ENCODE data around the gene UCP3.

DNA sequence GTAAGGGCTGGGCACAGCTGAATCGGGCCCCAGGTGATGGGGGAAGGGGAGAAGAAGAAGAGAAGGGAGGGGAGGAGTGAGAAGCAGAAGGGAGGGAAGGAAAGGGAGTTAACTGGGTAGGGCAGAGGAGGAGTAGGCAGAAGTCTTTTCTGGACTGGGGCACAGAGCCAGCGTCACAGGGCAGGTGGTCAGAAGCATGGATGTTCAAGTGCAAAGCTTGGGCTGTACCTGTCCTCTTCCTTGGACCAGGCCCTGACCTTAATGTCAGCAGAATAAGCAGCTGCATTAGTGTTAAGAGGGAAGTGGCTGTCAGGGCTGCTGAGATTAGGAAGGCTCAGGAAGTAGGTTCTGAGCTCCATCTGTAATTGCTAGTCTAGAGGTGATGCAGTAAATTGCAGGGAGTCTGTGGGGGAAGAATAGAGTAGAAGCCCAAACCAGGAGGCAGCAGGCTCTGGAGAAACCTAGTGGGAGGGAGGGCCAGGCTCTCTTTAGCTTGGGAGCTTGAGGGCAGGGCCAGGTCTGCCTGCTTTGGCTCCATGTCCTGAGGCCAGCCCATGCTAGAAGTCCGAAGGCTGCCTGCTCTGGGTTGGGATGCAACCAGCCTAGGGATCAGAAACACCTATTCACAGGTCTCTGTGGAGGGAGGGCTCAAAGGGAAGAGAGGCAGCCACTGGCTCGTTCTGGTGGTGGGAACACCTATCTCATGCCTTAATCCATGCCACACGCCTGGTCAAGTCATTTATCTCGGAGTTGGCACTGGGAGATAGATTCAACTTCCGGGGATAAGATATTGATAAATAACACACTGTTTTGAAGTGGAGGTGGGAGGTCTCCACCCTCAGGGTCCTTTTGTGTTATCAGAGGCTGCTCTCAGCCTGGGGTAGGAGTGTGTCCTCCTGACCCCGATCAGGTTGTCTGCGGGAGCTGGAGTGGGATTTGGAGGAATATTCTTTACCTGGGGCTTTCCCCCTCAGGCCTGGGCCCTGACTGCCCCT lies 1.7 kb upstream of the UCP3 start:
- no peak for TF ChIP-seq CTCF (IDR thresholded peaks at IDR 0.05 in 2 of 3, conservative IDR thresholded peaks at IDR 0.05 in 1 of 3; ENCODE audit: borderline replicate concordance in 1 of 3, insufficient read depth in 1 of 3, low read depth in 2 of 3, low read length in 2 of 3)
- TF ChIP-seq EZH2 (IDR thresholded peaks at IDR 0.05) = no peak
- TF ChIP-seq EZH2phosphoT487 (IDR thresholded peaks at IDR 0.05; ENCODE audit: borderline replicate concordance) = no peak
- TF ChIP-seq SIN3A (IDR thresholded peaks at IDR 0.05; ENCODE audit: low read depth) = no peak
- TF ChIP-seq POLR2A (IDR thresholded peaks at IDR 0.05; ENCODE audit: borderline replicate concordance, extremely low read depth, insufficient read depth, insufficient read length) = no peak
- TF ChIP-seq, protein P1, sequence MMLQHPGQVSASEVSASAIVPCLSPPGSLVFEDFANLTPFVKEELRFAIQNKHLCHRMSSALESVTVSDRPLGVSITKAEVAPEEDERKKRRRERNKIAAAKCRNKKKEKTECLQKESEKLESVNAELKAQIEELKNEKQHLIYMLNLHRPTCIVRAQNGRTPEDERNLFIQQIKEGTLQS (IDR thresholded peaks at IDR 0.05) = no peak

Data from HCT116 (cell line).